Stomach (tissue), 4 donors: ENCODE data around the gene ACSL4.
"Not testable (repeated sequence)": the region's sequence is repeated elsewhere in the genome, so short reads cannot be mapped to it uniquely, and the experiment has no call there.

Experiments
- POLR2A ChIP-seq, 4 donors: fragments of 450-650 bp; IDR thresholded peaks; one replicate each; pipeline ENCODE4 v1.6.1; 2016; ENCODE audit warnings: antibody characterized with exemption in 4 of 4, control low read depth in 2 of 4, mild to moderate bottlenecking in 1 of 4, moderate library complexity in 1 of 4
- POLR2AphosphoS5 ChIP-seq, 3 donors: sonication (generic); formaldehyde crosslinking; IDR thresholded peaks; one replicate each; pipeline ENCODE4 v1.6.1; 2016; ENCODE audit warnings: antibody characterized with exemption in 3 of 3
- TF ChIP-seq, protein P1 (sequence below), 7 experiments: fragments of 450-650 bp in 4 of 7; fragments of 200-600 bp in 3 of 7; sonication (generic) in 3 of 7; IDR thresholded peaks; one replicate each; pipeline ENCODE4 v1.5.1; 2016 to 2019; ENCODE audit warnings: antibody characterized with exemption in 7 of 7, control low read depth in 2 of 7, mild to moderate bottlenecking in 1 of 7

DNA sequence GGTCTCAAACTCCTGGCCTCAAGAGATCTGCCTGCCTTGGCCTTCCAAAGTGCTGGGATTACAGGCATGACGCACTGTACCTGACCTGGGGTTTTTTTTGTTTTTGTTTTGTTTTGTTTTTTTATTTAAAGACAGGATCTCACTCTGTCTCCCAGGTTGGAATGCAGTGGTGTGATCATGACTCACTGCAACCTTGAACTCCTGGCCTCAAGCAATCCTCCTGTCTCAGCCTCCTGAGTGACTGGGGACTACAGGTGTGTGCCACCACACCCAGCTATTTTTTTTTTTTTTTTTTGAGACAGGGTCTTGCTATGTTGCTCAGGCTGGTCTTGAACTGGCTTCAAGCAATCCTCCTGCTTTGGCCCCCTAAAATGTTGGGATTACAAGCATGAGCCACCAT, 8.1 kb downstream of the ACSL4 start:
- TF ChIP-seq, protein P1, sequence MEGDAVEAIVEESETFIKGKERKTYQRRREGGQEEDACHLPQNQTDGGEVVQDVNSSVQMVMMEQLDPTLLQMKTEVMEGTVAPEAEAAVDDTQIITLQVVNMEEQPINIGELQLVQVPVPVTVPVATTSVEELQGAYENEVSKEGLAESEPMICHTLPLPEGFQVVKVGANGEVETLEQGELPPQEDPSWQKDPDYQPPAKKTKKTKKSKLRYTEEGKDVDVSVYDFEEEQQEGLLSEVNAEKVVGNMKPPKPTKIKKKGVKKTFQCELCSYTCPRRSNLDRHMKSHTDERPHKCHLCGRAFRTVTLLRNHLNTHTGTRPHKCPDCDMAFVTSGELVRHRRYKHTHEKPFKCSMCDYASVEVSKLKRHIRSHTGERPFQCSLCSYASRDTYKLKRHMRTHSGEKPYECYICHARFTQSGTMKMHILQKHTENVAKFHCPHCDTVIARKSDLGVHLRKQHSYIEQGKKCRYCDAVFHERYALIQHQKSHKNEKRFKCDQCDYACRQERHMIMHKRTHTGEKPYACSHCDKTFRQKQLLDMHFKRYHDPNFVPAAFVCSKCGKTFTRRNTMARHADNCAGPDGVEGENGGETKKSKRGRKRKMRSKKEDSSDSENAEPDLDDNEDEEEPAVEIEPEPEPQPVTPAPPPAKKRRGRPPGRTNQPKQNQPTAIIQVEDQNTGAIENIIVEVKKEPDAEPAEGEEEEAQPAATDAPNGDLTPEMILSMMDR (IDR thresholded peaks at IDR 0.05) = not testable (repeated sequence)
- not testable (repeated sequence) for TF ChIP-seq POLR2AphosphoS5, POLR2A (IDR thresholded peaks at IDR 0.05)
